Caco-2 (cell line): Measurements from ENCODE around the gene GSDMA. TPM values are rescaled to one million over a fixed set of nuclear protein-coding genes. Genes with fewer than 3 reads are reported as not detected.
A peak's percentile ranks its signal among the peaks of the same experiment; 100 is the strongest.

ENCODE experiments used
- BruUV-seq: library from RNA; stranded (reverse); fragments of 400-500 nt; replicated peaks from 2 replicates; lab custom pipeline; 2021; lab: Mats Ljungman, UMichigan
- CTCF ChIA-PET: fragments of 300-600 bp; sonication (Branson Sonifier 250); formaldehyde crosslinking; loops from one replicate; lab custom pipeline; 2022; ENCODE audit warnings: antibody characterized with exemption; lab: Charles Lee
- POLR2A ChIA-PET: fragments of 300-600 bp; sonication (Branson Sonifier 250); formaldehyde crosslinking; loops from one replicate; lab custom pipeline; 2022; ENCODE audit warnings: antibody characterized with exemption; lab: Charles Lee
- DNase-seq, 2 experiments: peaks; one replicate each; pipeline versions ENCODE4 v3.0.0 to v3.0.0-alpha.2; 2020 to 2022
- H3K27me3 ChIP-seq: replicated peaks from 2 replicates; pipeline ENCODE4 v1.6.0; 2011; ENCODE audit warnings: low read length; ENCODE audit not compliant: control insufficient read depth, insufficient read depth
- H3K36me3 ChIP-seq: 2 replicates; pipeline ENCODE4 v1.5.1; 2011; ENCODE audit warnings: low read length; ENCODE audit not compliant: control insufficient read depth, insufficient read depth
- H3K4me1 ChIP-seq: fragments of 250-450 bp; sonication (Bioruptor Pico); 2 replicates; pipeline ENCODE4 v1.5.1; 2020; ENCODE audit warnings: mild to moderate bottlenecking
- H3K4me3 ChIP-seq: 2 replicates; pipeline ENCODE4 v1.5.1; 2011; ENCODE audit warnings: low read depth, mild to moderate bottlenecking, control low read depth, low read length
- H3K9me3 ChIP-seq: fragments of 250-450 bp; sonication (Bioruptor Pico); 2 replicates; pipeline ENCODE4 v1.5.1; 2020; ENCODE audit warnings: mild to moderate bottlenecking, moderate library complexity
- H3K27ac Mint-ChIP-seq: one replicate; pipeline ENCODE4 v1.8.0; 2022; ENCODE audit warnings: mixed read lengths; ENCODE audit not compliant: unreplicated experiment
- H3K27me3 Mint-ChIP-seq: one replicate; pipeline ENCODE4 v1.8.0; 2022; ENCODE audit warnings: mixed read lengths; ENCODE audit not compliant: insufficient read depth, unreplicated experiment
- H3K36me3 Mint-ChIP-seq: one replicate; pipeline ENCODE4 v1.8.0; 2022; ENCODE audit warnings: mild to moderate bottlenecking, mixed read lengths; ENCODE audit not compliant: insufficient read depth, unreplicated experiment
- H3K4me1 Mint-ChIP-seq: one replicate; pipeline ENCODE4 v1.8.0; 2022; ENCODE audit warnings: low read depth, mixed read lengths; ENCODE audit not compliant: unreplicated experiment
- H3K4me3 Mint-ChIP-seq: one replicate; pipeline ENCODE4 v1.8.0; 2022; ENCODE audit warnings: mild to moderate bottlenecking, moderate library complexity, mixed read lengths; ENCODE audit not compliant: unreplicated experiment
- H3K9me3 Mint-ChIP-seq: one replicate; pipeline ENCODE4 v1.8.0; 2022; ENCODE audit warnings: mixed read lengths; ENCODE audit not compliant: unreplicated experiment
- intact Hi-C: fragments of 100-400 bp; cut with micrococcal nuclease; formaldehyde crosslinking; loops from one replicate; pipeline ENCODE4 v1.10.0; 2022; ENCODE audit not compliant: unreplicated experiment
- total RNA-seq: library from RNA; stranded (reverse); gene quantifications from 2 replicates; pipeline ENCODE4 v1.2.3, GENCODE V29; 2022
- TF ChIP-seq, protein P1 (sequence below), 2 experiments: fragments of 200-600 bp in 1 of 2; IDR thresholded peaks; 1 replicate in 1 of 2; 2 replicates in 1 of 2; pipeline versions ENCODE4 v1.5.1 to v1.8.0; 2011 to 2022; ENCODE audit warnings: antibody characterized with exemption in 1 of 2, control low read depth in 1 of 2, inconsistent platforms in 1 of 2, low read depth in 1 of 2, low read length in 1 of 2, mild to moderate bottlenecking in 1 of 2, moderate library complexity in 1 of 2; ENCODE audit not compliant: insufficient read depth in 1 of 2, severe bottlenecking in 1 of 2, unreplicated experiment in 1 of 2

The GSDMA gene
- total RNA-seq, 1 experiment from 2014 or later, result not detected

DNA sequence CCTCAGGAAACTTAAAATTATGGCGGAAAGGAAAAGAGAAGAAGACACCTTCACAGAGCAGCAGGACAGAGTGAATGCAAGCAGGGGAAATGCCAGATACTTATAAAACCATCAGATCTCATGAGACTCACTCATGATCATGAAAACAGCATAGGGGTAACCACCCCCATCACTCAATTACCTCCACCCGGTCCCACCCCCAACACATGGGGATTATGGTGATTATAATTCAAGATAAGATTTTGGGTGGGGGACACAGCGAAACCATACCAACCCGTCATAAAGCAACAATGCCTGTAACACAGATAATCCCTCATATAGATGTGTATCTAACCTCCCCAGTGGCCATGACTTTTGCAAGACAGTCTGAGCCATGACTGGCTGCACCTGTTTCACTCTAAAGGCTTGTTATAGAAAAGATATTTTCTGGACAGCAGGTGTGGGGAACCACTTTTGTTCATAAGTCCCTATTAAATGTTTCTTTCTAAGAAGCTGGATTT is 7.0 kb upstream of the GSDMA start:
- H3K36me3 Mint-ChIP-seq, result no peaks in the 10 kb centered on the region
- ChIA-PET CTCF (no interaction called here), POLR2A (no interaction called here)
- H3K9me3 ChIP-seq, result no peaks in the 10 kb centered on the region
- H3K27me3 ChIP-seq, result no peaks in the 10 kb centered on the region
- intact Hi-C loops, result no loop called here
- H3K36me3 ChIP-seq, result no peaks in the 10 kb centered on the region
- TF ChIP-seq, protein P1, sequence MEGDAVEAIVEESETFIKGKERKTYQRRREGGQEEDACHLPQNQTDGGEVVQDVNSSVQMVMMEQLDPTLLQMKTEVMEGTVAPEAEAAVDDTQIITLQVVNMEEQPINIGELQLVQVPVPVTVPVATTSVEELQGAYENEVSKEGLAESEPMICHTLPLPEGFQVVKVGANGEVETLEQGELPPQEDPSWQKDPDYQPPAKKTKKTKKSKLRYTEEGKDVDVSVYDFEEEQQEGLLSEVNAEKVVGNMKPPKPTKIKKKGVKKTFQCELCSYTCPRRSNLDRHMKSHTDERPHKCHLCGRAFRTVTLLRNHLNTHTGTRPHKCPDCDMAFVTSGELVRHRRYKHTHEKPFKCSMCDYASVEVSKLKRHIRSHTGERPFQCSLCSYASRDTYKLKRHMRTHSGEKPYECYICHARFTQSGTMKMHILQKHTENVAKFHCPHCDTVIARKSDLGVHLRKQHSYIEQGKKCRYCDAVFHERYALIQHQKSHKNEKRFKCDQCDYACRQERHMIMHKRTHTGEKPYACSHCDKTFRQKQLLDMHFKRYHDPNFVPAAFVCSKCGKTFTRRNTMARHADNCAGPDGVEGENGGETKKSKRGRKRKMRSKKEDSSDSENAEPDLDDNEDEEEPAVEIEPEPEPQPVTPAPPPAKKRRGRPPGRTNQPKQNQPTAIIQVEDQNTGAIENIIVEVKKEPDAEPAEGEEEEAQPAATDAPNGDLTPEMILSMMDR (IDR thresholded peaks at IDR 0.05; ENCODE audit: insufficient read depth in 1 of 2, low read depth in 1 of 2, low read length in 1 of 2, severe bottlenecking in 1 of 2, unreplicated experiment in 1 of 2), result no peak
- no peaks in the 10 kb centered on the region for H3K9me3 Mint-ChIP-seq
- H3K27me3 Mint-ChIP-seq, result no peaks in the 10 kb centered on the region
- DNase-seq, result no peak
- BruUV-seq, result no TSS peak
- H3K4me1 ChIP-seq, result peaks cover 21% of the 10 kb centered on the region
- H3K4me3 ChIP-seq, result no peak overlapping the region
- peaks cover 25% of the 10 kb centered on the region for H3K4me1 Mint-ChIP-seq
- no peak overlapping the region for H3K27ac Mint-ChIP-seq
- H3K4me3 Mint-ChIP-seq, result no peak overlapping the region

- peak; percentile 60 to 61 for DNase-seq
- no peaks in the 10 kb centered on the region for H3K9me3 Mint-ChIP-seq
- H3K27ac Mint-ChIP-seq, result peak overlapping the region; percentile 84
- no peaks in the 10 kb centered on the region for H3K36me3 Mint-ChIP-seq
- POLR2A ChIA-PET, result no interaction called here
- Histone ChIP-seq H3K4me3 (no peak overlapping the region), H3K9me3 (no peaks in the 10 kb centered on the region), H3K36me3 (no peaks in the 10 kb centered on the region), H3K4me1 (peaks cover 25% of the 10 kb centered on the region), H3K27me3 (no peaks in the 10 kb centered on the region)
- intact Hi-C loops, result no loop called here
- CTCF ChIA-PET, result interaction anchor here (0.5 to 0.8 kb wide), 3 partner anchors 20 to 164 kb away, joined by 3 to 4 read pairs (median 4); partner anchors contain the start of genes GSDMB and PSMD3
- BruUV-seq, result no TSS peak
- peak overlapping the region; percentile 21 for H3K4me3 Mint-ChIP-seq
- H3K4me1 Mint-ChIP-seq, result peaks cover 25% of the 10 kb centered on the region
- H3K27me3 Mint-ChIP-seq, result no peaks in the 10 kb centered on the region
- TF ChIP-seq, protein P1 (IDR thresholded peaks at IDR 0.05; ENCODE audit: insufficient read depth in 1 of 2, low read depth in 1 of 2, low read length in 1 of 2, severe bottlenecking in 1 of 2, unreplicated experiment in 1 of 2), result no peak
Measured at GRCh38 chr17:39960524-39961041, 2.2 kb upstream of the GSDMA start.

DNA sequence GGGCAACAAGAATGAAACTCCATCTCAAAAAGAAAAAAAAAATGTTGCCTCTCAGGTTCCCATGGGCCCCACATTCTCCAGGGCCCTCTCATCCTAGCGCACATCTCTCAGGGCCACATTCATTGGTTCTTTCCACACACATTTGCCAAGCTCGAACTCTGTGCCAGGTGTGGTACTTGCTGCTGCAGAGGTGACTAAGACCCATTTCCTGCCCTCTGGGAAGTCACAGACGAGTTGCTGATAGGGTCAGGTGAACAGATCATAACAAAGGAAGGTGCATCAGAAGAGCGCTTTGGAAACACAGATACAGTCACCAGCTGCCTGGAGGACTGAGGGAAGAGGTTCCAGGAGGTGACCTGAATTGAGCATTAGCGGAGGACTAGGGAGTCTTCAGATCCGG is 1.0 kb downstream of the GSDMA start:
- TF ChIP-seq, protein P1 (IDR thresholded peaks at IDR 0.05; ENCODE audit: insufficient read depth in 1 of 2, low read depth in 1 of 2, low read length in 1 of 2, severe bottlenecking in 1 of 2, unreplicated experiment in 1 of 2), result no peak
- CTCF ChIA-PET, result no interaction called here
- Histone ChIP-seq H3K9me3 (no peaks in the 10 kb centered on the region), H3K4me1 (peaks cover 25% of the 10 kb centered on the region), H3K4me3 (no peak overlapping the region), H3K36me3 (no peaks in the 10 kb centered on the region), H3K27me3 (no peaks in the 10 kb centered on the region)
- Mint-ChIP-seq H3K36me3 (no peaks in the 10 kb centered on the region), H3K4me1 (peaks cover 22% of the 10 kb centered on the region), H3K9me3 (no peaks in the 10 kb centered on the region), H3K27me3 (no peaks in the 10 kb centered on the region), H3K27ac (no peak overlapping the region), H3K4me3 (no peak overlapping the region)
- BruUV-seq, result no TSS peak
- POLR2A ChIA-PET, result no interaction called here
- intact Hi-C loops, result no loop called here
- no peak for DNase-seq
